ENCODE measurements around the gene SPNS2.

Gene SPNS2

GRCh38 chr17:4553669-4554068 lies 55.0 kb downstream of the SPNS2 start:
- DNase-seq: no peak

GRCh38 chr17:4554441-4554996 lies 55.8 kb downstream of the SPNS2 start:
- DNase-seq: no peak

DNA sequence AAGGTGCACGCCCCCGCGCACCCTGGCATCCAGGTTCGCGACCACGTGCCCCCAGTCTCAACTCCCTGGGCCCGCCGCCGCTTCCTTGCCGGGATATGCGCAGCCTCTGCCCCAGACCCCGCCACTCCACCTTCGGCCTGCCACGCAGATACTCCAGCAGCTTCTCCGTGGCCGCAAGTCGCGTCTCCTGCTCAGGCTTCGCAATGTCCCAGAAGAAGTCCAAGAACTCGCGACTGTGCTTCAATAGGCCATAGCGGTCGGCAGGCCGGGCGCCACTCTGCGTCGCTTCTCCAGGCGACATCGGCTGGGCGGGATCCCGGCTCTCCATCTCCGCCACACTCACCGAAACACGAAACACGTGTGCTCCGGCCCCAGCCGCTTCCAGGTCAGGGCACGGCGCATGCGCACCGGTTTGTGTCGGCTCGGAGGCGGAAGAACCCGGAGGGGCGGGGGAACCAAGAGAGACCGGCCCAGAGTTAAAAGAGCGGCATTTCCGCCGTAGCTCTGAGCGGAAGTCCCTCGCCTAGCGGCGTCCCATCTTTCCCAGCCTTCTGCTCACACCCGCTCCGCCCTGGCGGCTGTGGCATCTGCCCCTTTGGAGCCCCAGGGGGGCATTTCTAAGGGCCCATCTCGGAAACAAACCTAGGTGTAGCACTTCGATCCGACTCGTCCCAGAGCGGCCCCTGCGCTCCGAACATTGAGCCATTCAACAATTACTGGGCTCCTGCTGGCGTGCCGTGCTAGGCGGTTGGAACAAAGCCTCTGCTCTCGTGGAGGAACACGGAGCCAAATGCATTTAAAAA lies 56.5 kb downstream of the SPNS2 start, which contains the start of gene MYBBP1A:
TSS of gene MYBBP1A (minus strand) at position 388 of the 803 bp plus-strand sequence. CDS start at position 328, 60 bp downstream.
- peak; percentile 40 for DNase-seq

GRCh38 chr17:4555873-4556759 lies 57.4 kb downstream of the SPNS2 start:
- DNase-seq: no peak

DNA sequence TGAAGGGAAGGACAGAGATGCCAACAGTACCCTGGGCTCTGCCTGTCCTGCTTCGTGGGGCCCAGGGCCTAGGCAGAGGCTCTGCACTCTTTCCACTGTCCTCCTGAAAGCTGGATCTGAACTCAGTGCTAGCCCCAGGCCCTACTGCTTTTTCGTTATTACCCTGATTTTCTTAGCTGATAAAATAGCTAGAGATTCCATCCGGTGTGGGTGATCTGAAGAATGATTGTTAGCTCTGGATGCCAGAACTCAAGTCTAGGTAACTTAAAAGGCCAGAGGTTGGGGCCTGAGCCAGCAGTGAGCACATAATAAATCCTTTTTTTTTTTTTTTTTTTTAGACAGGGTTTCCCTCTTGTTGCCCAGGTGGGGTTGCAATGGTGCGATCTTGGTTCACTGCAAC lies 58.3 kb downstream of the SPNS2 start:
- no peak for DNase-seq

- no peak for DNase-seq
Measured at GRCh38 chr17:4557626-4558346, 59.1 kb downstream of the SPNS2 start.

DNA sequence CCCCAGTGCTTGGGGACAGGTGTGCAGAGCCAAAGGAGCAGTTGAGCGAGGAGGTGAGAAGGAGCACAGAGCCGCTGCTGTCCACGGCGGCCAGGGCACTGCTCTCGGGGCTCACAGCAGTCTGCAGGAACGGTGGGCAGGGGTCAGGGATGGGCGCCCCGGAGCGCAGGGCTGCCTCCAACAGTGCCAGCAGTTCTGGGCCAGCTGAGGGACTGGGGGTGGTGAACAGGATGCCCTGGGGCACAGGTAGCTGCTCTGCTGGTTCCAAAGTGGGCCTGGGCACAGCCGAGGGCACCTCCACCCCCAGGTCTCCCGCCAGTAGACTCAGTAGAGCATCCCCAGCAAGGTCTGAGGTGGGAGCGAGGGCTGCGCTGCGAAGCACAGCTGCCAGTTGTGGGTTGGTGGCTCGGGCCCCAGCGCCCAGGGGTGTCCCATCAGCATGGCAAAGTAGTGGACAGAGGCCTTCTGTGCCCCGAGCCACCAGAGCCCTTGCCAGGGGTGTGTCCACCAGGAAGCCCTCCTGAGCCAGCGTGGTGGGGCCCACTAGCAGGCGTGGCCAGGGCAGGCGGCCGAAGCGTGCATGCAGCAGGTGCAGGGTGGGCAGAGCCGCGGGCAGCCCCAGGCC lies 59.8 kb downstream of the SPNS2 start:
- no peak for DNase-seq

DNA sequence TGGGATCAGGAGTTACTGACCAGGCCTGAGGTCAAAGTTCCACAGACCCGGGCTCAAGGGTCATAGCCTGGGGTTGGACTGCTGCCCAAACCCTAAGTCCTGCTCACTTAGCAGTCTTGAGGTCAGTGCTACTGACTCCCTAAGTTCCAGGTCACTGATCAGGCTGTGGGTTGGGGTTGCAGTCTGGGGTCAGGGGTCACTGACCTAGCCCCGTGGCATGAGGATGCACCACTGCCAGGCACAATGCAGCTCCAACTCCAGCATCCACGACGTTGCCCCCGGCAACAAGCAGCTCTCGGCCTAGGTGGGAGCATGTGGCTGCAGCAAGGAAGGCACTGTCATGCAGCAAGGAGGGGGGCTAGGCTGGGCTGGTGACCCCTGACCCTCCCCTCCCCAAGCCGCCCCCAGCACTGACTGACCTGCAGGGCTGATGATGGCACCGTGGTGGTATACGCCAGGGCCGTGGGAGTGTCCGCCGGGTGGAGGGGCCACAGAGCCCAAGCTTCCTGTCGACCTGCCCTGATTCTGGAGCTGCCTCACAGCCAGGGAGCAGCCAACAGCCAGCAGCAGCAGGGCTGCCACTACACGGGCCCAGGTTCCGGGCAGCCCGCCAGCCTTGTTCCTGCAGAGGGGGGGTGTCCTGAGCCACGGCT lies 60.6 kb downstream of the SPNS2 start:
- DNase-seq: no peak

DNA sequence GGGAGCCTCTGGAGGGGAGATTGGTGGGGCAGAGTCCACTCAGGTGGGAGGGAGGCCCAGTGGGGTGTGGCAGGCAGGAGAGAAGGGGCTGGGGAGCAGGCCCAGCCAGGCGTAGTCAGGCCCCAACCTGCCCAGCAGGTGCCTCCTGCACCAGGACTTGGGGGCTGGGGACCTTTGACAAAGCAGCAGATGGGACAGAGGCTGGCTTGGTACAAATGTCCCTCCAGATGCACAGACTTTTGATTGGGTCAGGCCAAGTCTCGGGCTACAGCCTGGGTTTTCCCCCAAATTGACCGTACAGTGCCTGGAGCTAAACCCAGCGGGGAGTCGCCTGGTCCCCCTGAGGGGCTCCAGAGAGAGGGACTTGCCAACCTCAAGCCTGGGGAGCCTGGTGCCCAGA lies 61.3 kb downstream of the SPNS2 start:
- DNase-seq: no peak

GRCh38 chr17:4560421-4560820 lies 61.7 kb downstream of the SPNS2 start, which contains the start of gene GGT6:
Gene GGT6, minus strand, starts transcription at chr17:4560577. Its CDS starts 56 bp downstream, at chr17:4560521.
- DNase-seq: no peak

DNA sequence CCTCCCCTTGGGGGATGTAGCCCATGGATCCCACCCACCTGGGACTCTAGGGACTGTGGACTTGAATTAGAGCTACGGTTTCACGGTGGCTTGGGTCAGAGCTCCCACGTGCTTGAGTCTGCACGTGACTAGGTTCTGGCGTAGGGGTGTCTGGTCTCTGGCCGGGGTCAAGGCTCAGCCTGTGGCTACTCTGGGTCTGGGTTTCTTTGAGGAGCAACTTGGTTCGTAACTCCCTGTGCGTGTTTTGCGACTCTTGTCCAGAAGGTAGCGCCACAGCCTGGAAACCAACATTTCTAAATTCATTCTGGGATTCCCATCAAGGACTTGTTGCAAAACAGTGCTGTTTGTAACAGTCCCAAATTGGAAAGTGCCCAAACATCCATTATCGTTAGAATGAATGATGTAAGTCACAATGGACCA lies 62.2 kb downstream of the SPNS2 start:
- DNase-seq: no peak

DNA sequence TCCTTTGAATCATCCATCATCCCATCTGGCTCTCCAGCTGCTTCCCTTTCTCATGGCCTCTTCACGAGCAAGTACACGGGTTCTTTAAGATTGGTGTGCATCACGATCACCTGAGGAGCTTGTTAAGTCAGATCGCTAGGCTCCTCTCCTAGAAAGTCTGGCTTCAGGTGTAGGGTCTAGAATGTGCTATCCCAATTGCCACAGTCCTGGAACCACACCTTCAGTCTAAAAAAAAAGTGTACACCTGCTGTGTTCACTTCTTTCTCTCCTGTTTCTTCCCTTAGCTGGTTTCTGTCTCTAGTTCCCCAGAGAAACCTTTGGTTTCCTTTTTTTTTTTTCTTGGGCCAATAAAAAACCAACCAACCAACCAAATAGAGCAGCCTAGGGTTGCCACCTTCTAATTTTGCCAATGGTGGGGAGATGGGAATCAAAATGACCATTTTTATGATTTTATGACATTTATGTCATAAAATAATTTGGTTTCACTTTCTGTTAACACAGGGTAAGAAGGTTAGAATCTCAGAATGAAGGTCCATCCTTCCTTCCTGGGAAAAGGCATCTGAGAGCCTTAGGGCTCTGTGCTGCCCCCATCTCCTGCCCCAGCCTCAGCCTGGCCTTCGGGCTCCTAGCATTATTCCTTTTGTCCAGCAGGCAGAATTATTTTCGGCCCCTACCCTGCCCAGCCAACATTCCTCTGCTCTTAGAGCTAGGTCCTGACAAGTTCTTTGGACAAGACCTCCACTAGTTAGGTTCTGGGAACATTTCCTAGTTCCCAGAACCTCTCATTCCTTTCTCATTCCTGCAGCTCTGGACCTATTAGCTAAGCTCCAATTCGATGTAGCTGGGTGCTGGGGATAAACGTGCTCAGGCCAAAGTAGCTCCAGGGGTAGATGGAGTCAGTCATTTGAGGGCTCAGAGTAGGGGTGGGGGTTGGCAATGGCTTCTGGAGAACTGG lies 63.6 kb downstream of the SPNS2 start:
- DNase-seq: no peak

DNA sequence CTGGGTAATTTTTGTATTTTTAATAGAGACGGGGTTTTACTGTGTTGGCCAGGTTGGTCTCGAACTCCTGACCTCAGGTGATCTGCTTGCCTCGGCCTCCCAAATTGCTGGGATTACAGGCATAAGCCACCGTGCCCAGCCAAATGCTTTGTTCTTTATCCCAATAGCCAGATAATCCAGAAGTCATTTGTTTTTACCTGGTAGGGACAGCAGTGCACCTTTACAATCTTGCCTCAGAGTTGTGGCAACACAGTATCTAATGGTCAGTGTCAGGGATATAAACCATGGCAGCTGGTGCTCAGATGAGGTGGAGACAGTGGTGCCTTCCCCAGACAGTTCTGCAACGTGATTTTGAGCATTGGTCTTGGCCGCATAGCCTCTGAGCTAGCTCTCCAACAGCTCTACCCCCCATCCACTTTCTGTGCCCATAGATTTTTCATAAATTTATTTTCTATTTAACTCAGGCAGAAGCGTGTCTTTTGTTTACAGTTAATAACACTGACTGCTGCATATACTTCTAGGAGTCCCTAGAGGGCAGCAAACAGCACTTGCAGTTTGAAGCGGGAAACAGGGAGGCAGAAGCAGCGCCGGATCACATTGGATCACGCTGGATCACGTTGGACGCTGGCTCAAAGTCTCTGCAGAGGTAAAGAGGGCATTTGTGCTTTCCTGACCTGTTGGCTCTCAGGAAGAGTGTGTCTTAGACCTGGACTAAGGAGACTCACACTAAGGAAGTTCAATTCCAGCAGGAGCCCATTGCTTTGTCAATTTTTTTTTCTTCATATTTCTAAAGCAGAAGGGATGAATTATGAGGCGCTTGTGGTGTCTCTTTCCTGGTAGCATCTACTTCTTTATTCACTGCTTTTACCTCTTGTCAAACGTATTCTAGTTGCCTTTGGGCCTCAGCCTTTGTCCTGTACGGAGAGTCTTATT lies 66.8 kb downstream of the SPNS2 start:
- DNase-seq: peak; percentile 1

- DNase-seq: peak; percentile 1
Measured at GRCh38 chr17:4566785-4567184, 68.1 kb downstream of the SPNS2 start.

DNA sequence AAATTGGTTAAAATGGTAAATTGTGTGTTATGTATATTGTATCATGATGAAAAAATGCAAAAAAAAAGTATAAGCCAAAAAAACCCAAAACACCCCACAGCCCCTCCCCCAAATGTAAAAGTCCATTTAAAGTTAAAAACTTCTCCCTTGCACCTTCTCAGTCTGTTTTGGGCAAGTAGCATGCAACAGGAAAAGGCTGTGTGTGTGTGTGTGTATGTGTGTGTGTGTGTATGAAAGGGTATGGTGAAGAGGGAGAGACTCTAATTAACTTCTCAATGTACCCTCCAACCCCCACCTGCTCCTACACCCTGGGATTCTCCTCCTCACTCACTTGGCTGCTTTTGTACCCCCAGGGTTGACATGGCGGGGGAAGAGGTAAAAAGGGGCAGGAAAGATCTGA lies 70.9 kb downstream of the SPNS2 start:
- no peak for DNase-seq

GRCh38 chr17:4572131-4572530 lies 73.5 kb downstream of the SPNS2 start:
- no peak for DNase-seq

DNA sequence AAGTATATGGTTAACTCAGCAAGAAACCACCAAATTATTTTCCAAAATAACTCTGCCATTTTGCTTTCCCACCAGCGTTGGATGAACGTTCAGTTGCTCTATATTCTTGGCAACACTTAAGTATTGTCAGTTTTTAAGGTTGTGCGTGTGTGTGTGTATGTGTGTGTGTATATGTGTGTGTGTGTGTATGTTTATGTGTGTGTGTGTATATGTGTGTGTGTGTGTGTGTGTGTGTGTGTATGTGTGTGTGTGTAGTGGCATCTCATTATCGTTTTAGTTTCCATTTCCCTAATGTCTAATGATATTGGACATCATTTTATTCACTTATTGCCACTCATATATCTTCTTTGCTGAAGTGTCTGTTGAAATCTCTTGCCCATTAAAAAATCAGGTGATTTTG lies 74.4 kb downstream of the SPNS2 start:
- DNase-seq: no peak

- DNase-seq: no peak
Measured at GRCh38 chr17:4573669-4574068, 75.0 kb downstream of the SPNS2 start.

- DNase-seq: no peak
Measured at GRCh38 chr17:4574448-4575045, 75.9 kb downstream of the SPNS2 start.
